Measurements from ENCODE around the gene ZBTB39.

- no peak for TF ChIP-seq CTCF (IDR thresholded peaks at IDR 0.05)
- no peak for TF ChIP-seq POLR2A (IDR thresholded peaks at IDR 0.05)
Observed at GRCh38 chr12:57025196-57025595, 18.9 kb upstream of the ZBTB39 start.
